ENCODE data around the gene PPIP5K2.

DNA sequence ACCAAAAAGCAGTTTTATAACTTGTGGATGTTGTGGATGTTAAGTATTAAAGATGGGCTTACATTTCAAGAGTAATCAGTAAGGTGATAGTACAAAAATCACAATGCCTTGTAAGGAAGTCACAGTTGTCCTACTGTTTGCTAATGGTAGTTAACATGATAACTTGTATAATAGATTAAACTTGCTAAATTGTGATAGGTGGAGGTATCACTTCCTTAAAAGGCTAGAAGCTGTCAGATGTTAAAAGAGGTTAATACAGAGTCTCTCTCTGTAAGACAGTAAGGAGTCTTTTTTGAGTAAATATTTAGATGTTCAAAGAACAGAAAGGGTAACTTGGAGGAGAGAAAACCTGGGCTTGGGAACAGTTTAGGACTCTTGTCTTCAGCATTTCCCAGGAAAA, 124.3 kb downstream of the PPIP5K2 start:
- TF ChIP-seq, protein P1, sequence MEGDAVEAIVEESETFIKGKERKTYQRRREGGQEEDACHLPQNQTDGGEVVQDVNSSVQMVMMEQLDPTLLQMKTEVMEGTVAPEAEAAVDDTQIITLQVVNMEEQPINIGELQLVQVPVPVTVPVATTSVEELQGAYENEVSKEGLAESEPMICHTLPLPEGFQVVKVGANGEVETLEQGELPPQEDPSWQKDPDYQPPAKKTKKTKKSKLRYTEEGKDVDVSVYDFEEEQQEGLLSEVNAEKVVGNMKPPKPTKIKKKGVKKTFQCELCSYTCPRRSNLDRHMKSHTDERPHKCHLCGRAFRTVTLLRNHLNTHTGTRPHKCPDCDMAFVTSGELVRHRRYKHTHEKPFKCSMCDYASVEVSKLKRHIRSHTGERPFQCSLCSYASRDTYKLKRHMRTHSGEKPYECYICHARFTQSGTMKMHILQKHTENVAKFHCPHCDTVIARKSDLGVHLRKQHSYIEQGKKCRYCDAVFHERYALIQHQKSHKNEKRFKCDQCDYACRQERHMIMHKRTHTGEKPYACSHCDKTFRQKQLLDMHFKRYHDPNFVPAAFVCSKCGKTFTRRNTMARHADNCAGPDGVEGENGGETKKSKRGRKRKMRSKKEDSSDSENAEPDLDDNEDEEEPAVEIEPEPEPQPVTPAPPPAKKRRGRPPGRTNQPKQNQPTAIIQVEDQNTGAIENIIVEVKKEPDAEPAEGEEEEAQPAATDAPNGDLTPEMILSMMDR (IDR thresholded peaks at IDR 0.05; ENCODE audit: low read depth, low read length, missing input control), result no peak
- no peak for TF ChIP-seq JUND (IDR thresholded peaks at IDR 0.05)
- TF ChIP-seq, protein P2, sequence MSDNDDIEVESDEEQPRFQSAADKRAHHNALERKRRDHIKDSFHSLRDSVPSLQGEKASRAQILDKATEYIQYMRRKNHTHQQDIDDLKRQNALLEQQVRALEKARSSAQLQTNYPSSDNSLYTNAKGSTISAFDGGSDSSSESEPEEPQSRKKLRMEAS (IDR thresholded peaks at IDR 0.05), result no peak

All from liver (tissue), 3 donors.